Ovary (tissue), 9 donors: ENCODE results near the gene OR2V2. TPM values are rescaled to one million over a fixed set of nuclear protein-coding genes. Genes with fewer than 3 reads are reported as not detected.

Experiments used
- DNase-seq, 5 donors: peaks; one replicate each; pipeline ENCODE4 v3.0.0-alpha.2; 2019 to 2020
- H3K27ac ChIP-seq, 2 donors: fragments of 200-600 bp; one replicate each; pipeline versions ENCODE4 v1.5.1 to v1.8.0; 2019 to 2022
- H3K27me3 ChIP-seq: fragments of 200-600 bp; one replicate; pipeline ENCODE4 v1.8.0; 2022
- H3K36me3 ChIP-seq: fragments of 200-600 bp; sonication (generic); one replicate; pipeline ENCODE4 v1.5.1; 2019
- H3K4me1 ChIP-seq: one replicate; pipeline ENCODE4 v1.8.1; 2013; ENCODE audit warnings: mild to moderate bottlenecking, moderate library complexity; ENCODE audit not compliant: insufficient read depth
- H3K4me3 ChIP-seq: fragments of 200-600 bp; sonication (generic); one replicate; pipeline ENCODE4 v1.5.1; 2017
- H3K9me3 ChIP-seq, 2 donors: fragments of 200-600 bp in 1 of 2; sonication (generic) in 1 of 2; one replicate each; pipeline versions ENCODE4 v1.5.1 to v1.8.1; 2013 to 2019; ENCODE audit warnings: mild to moderate bottlenecking in 1 of 2, moderate library complexity in 1 of 2
- EP300 ChIP-seq: sonication (generic); formaldehyde crosslinking; IDR thresholded peaks from one replicate; pipeline ENCODE4 v1.6.1; 2017; ENCODE audit warnings: antibody characterized with exemption
- POLR2A ChIP-seq: fragments of 450-650 bp; IDR thresholded peaks from one replicate; pipeline ENCODE4 v1.6.1; 2017; ENCODE audit warnings: antibody characterized with exemption, mild to moderate bottlenecking, moderate library complexity
- WGBS, 3 donors: extraction: QIAGEN DNeasy Blood & Tissue Kit in 1 of 3; methylation state at CpG; one replicate each; pipeline versions ENCODE4 v1.1.5 to v1.1.7; 2013 to 2017; 5-methylcytosine and 5-hydroxymethylcytosine counted together
- intact Hi-C, 4 donors: fragments of 100-400 bp; cut with DNase I; formaldehyde crosslinking; loops; one replicate each; pipeline versions ENCODE4 v1.11.0 to v1.15.1; 2022 to 2023
- polyA plus RNA-seq, 2 donors: library from polyadenylated mRNA; stranded (reverse); fragments of 200-250 nt in 1 of 2; fragments of 350-450 nt in 1 of 2; fragmentation: Illumina TruSeq in 1 of 2; extraction: RNeasy Lipid Tissue Mini Kit (QIAGEN cat#74804) in 1 of 2; gene quantifications; one replicate each; pipeline ENCODE4 v1.2.3, GENCODE V29; 2013 to 2014
- total RNA-seq, 7 donors: library from RNA; depleted of rRNA in 2 of 7; stranded (reverse); fragments of >200 nt in 2 of 7; fragmentation: NEBNext Ultra II Directional in 3 of 7; extraction: Animal tissue kit (Norgen Biotek cat#: 25700) in 3 of 7; gene quantifications; one replicate each; pipeline versions ENCODE4 v1.1.0 to v1.2.4, GENCODE V29; 2016 to 2023
- TF ChIP-seq, protein P1 (sequence below), 3 donors: fragments of 450-650 bp in 2 of 3; fragments of 200-600 bp in 1 of 3; IDR thresholded peaks; one replicate each; pipeline versions ENCODE4 v1.5.1 to v1.8.0; 2016 to 2022; ENCODE audit warnings: antibody characterized with exemption in 3 of 3, mild to moderate bottlenecking in 1 of 3
- donor health status: DM: no; HTN: no; CAD: no; lungs with moderate emphysema.
- donor health status: DM: no; HTN: no; CAD: no.
- donor health status: Bipolar disorder and iron deficiency.
- donor health status: DM: yes; HTN: yes; CAD: no.
- donor health status: DM: no; HTN: no; CAD: no.
- donor health status: DM: yes; HTN: yes; CAD: no.

OR2V2 gene
- total and polyA plus RNA-seq, 9 donors = 0.80 TPM; not detected in 8

- no peaks in the 10 kb centered on the region for H3K4me1 ChIP-seq
- TF ChIP-seq, protein P1, sequence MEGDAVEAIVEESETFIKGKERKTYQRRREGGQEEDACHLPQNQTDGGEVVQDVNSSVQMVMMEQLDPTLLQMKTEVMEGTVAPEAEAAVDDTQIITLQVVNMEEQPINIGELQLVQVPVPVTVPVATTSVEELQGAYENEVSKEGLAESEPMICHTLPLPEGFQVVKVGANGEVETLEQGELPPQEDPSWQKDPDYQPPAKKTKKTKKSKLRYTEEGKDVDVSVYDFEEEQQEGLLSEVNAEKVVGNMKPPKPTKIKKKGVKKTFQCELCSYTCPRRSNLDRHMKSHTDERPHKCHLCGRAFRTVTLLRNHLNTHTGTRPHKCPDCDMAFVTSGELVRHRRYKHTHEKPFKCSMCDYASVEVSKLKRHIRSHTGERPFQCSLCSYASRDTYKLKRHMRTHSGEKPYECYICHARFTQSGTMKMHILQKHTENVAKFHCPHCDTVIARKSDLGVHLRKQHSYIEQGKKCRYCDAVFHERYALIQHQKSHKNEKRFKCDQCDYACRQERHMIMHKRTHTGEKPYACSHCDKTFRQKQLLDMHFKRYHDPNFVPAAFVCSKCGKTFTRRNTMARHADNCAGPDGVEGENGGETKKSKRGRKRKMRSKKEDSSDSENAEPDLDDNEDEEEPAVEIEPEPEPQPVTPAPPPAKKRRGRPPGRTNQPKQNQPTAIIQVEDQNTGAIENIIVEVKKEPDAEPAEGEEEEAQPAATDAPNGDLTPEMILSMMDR (IDR thresholded peaks at IDR 0.05) = no peak
- TF ChIP-seq POLR2A (no peak), EP300 (no peak)
- 78 to 86% (median 79%) methylated on average over 6 of the region's 6 CpGs for WGBS, 3 donors
- intact Hi-C loops = no loop called here
- DNase-seq = no peak
- H3K27me3 ChIP-seq = no peaks in the 10 kb centered on the region
- H3K4me3 ChIP-seq = no peak overlapping the region
- H3K9me3 ChIP-seq = no peaks in the 10 kb centered on the region
- H3K27ac ChIP-seq = no peak overlapping the region
- no peaks in the 10 kb centered on the region for H3K36me3 ChIP-seq
Measured at GRCh38 chr5:181134259-181134658, 13.1 kb upstream of the OR2V2 start.

DNA sequence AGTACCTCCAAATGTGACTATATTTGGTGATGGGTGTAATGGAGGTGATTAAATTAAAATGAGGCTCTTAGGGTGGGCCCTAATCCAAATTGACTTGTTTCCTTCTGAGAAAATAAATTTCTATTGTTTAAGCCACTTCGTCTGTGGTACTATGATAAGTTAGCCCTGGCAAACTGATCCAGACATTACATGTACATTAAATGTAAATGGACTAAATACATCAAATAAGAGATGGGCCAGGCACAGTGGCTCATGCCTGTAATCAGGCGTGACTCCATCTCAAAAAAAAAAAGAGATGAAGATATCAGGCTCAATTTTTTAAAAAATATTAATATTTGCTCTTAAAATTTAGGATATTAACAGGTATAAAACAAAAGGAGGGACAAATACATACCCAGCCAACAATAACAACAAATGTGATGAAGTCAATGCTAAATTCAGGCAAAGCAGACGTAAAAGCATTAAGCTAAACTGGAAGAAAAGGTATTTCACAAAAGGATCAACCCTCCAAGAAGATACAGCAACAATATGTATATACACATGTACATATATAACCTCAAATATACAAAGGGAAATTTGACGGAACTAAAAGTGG is 10.9 kb upstream of the OR2V2 start:
- Histone ChIP-seq H3K27ac (no peak overlapping the region), H3K4me3 (no peak overlapping the region), H3K36me3 (no peaks in the 10 kb centered on the region), H3K9me3 (no peaks in the 10 kb centered on the region), H3K27me3 (no peaks in the 10 kb centered on the region), H3K4me1 (no peaks in the 10 kb centered on the region)
- intact Hi-C loops = no loop called here
- WGBS, 3 donors = 80 to 91% (median 87%) methylated on average over 4 of the region's 4 CpGs
- TF ChIP-seq EP300 (no peak), POLR2A (no peak)
- TF ChIP-seq, protein P1 (IDR thresholded peaks at IDR 0.05) = no peak
- no peak for DNase-seq

GRCh38 chr5:181138258-181138657 is 9.1 kb upstream of the OR2V2 start:
- TF ChIP-seq EP300 = no peak
- TF ChIP-seq, protein P1 (IDR thresholded peaks at IDR 0.05) = no peak
- TF ChIP-seq POLR2A = no peak
- no peaks in the 10 kb centered on the region for H3K9me3 ChIP-seq
- no peaks in the 10 kb centered on the region for H3K36me3 ChIP-seq
- 14 to 47% (median 46%) methylated on average over 5 of the region's 5 CpGs for WGBS, 3 donors
- H3K4me3 ChIP-seq = no peak overlapping the region
- intact Hi-C loops = no loop called here
- no peaks in the 10 kb centered on the region for H3K4me1 ChIP-seq
- DNase-seq = no peak
- no peak overlapping the region for H3K27ac ChIP-seq
- H3K27me3 ChIP-seq = no peaks in the 10 kb centered on the region

GRCh38 chr5:181140766-181141165 is 6.6 kb upstream of the OR2V2 start:
- intact Hi-C loops = no loop called here
- H3K4me3 ChIP-seq = no peak overlapping the region
- DNase-seq = no peak
- WGBS, 3 donors = 73 to 76% (median 75%) methylated on average over 3 of the region's 3 CpGs
- H3K36me3 ChIP-seq = no peaks in the 10 kb centered on the region
- no peaks in the 10 kb centered on the region for H3K27me3 ChIP-seq
- H3K27ac ChIP-seq = no peak overlapping the region
- no peaks in the 10 kb centered on the region for H3K4me1 ChIP-seq
- TF ChIP-seq POLR2A = no peak
- TF ChIP-seq EP300 = no peak
- TF ChIP-seq, protein P1 (IDR thresholded peaks at IDR 0.05) = no peak
- H3K9me3 ChIP-seq = no peaks in the 10 kb centered on the region
